HG02759 (cell line): ENCODE measurements around the gene HIF1A.
"Not testable (repeated sequence)": the region's sequence is repeated elsewhere in the genome, so short reads cannot be mapped to it uniquely, and the experiment has no call there.

Experiments
- ATAC-seq: cut with Tn5 transposase; IDR thresholded peaks from one replicate; pipeline ENCODE4 v1.9.1; 2021; ENCODE audit warnings: mild to moderate bottlenecking, moderate library complexity; ENCODE audit not compliant: unreplicated experiment

Gene HIF1A

DNA sequence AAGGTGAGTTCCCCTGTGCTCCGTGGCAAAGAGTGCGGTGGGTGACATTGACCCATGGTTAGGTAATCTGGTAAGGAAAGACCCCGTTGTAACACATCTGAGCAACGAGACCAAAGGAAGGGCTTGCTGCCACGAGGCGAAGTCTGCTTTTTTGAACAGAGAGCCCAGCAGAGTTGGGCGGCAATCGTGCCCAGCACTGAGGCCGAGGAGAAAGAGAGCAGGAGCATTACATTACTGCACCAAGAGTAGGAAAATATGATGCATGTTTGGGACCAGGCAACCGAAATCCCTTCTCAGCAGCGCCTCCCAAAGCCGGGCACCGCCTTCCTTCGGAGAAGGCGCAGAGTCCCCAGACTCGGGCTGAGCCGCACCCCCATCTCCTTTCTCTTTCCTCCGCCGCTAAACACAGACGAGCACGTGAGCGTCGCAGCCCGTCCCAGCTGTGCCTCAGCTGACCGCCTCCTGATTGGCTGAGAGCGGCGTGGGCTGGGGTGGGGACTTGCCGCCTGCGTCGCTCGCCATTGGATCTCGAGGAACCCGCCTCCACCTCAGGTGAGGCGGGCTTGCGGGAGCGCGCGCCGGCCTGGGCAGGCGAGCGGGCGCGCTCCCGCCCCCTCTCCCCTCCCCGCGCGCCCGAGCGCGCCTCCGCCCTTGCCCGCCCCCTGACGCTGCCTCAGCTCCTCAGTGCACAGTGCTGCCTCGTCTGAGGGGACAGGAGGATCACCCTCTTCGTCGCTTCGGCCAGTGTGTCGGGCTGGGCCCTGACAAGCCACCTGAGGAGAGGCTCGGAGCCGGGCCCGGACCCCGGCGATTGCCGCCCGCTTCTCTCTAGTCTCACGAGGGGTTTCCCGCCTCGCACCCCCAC is at the start of gene HIF1A:
TSS of gene HIF1A (plus strand) at position 684 of the 865 bp plus-strand sequence. CDS start 292 bp downstream, outside the sequence.
- peak; percentile 94 for ATAC-seq

DNA sequence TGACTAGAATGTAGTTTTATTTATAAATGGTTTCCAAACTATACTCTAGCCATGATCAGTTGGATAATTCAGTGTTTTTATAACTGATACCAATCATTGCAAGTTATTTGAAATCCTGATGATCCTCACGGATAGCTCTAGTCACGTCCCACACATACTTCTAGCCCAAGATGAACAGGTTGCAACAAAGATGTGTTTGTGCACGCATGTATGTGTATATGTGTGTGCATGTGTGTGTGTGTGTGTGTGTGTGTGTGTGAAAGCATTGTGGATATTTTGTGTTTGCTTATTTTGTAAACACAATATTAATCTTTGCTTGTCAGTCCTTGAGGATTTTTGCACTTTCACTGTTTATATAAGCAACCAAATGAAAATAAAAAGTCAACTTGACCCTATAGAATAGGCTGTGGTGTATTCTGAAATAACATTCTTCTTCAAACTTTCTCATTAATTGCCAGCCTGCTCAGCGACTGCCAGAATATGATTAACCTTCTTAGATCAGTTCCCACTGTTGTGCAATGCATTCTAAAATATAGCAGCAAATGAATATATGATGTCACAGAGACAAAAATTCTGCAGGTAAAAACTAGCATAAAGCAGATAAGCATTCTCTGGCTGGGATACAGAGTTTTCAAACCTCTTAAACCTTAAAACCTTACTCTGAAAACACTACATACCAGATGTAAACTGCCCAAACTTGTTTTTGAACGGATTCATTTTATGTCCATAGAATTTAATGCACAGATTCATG is 48.8 kb upstream of the HIF1A start:
- no peak for ATAC-seq

DNA sequence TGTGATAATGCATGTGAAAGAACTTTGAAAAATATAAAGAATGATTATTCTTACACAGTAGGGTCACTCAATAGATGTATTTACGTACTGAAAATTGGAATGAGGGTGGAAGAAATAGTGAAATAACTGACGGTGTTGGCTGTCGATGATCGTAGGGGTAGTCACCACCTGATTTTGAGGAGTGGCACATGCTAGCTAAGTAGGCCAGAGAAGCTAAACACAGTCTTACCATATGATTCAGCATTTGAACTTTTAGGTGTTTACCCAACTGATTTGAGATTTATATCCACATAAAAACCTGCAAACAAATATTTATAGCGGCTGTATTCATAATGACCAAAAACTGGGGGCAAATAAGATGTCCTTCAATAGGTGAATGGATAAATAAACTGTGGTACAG is 47.6 kb upstream of the HIF1A start:
- no peak for ATAC-seq

GRCh38 chr14:61648377-61648776 is 46.9 kb upstream of the HIF1A start:
- no peak for ATAC-seq

GRCh38 chr14:61649283-61649682 is 46.0 kb upstream of the HIF1A start:
- ATAC-seq, result no peak

DNA sequence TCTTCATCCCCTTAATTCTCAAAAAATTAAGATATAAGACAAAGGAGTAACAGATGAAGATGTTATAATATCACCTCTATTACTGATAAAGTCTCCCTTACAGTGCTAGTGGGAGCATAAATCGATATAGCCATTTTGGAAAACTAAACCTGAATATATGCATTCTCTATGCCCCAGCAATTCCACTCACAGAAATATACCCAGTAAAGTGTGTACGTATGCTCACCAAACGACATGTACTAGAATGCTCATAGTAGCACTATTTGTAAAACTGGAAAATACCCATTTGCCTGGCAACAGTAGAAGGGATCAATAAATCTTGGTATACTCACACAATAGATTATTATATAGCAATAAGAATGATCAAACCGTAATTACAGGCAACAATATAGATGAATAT is 44.0 kb upstream of the HIF1A start:
- no peak for ATAC-seq

DNA sequence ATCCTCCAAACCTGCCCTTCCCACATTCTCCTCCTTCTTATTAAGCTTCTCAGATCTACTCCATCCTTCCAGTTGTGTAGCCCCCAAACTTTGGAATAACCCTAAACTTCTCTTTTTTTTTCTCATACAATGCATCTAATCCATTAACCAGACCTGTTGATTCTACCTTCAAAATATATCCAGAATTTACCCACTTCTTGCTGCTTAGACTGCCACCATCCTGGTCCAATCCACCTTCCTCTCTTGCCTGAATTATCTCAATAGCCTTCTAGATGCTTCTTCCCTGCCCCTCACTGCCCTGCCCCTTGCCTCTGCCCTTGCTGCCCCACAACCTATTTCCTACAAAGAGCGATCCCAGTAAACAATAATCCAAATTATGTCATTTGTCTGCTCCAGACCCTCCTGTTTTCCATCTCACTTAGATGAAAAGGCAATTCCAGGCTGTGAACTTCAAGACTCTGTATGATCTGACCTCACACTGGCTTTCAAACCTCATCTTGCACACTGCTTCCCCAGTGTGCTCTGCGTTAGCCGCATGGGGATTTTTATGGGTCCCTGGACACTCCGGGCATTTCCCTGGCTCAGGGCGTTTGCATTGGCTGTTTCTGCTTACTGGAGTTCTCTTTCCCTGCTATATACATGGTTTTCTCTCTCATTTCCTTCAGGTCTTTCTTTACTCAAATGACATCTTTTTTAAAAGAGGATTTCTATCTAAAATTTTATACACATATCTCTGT is 42.6 kb upstream of the HIF1A start:
- ATAC-seq, result no peak

- ATAC-seq, result no peak
These were observed 41.8 kb upstream of the HIF1A start for GRCh38 chr14:61653507-61653906.

GRCh38 chr14:61654026-61654425 is 41.3 kb upstream of the HIF1A start:
- ATAC-seq, result no peak

DNA sequence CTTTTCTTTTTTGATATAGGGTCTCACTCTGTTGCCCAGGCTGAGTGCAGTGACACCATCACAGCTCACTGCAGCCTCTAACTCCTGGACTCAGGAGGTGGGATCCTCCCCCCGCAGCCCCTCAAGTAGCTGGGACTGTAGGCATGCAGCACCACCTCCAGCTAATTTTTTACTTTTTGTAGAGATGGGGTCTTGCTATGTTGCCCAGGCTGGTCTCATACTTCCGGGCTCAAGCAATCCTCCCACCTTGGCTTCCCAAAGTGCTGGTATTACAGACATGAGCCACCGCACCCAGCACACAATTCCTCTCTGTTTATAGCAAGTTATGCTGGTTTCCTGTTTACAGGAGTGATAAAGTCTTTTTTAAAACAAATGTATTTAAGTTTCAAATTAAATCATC is 39.5 kb upstream of the HIF1A start:
- ATAC-seq, result no peak

DNA sequence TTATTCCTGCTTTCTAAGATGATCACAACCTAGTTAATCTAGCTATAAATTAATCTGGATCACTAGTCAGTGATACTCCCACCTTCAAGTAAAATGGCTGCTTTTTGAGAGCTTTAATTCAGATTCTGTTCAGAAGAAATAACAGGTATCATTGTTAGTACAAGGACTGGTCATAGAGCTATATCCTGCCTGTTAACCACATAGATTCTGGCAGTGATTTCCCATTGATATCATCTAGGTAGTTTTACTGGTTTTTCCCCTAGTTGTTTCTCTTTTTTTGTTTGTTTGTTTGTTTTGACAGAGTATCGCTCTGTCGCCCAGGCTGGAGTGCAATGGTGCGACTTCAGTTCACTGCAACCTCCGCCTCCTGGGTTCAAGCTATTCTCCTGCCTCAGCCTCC is 39.0 kb upstream of the HIF1A start:
- ATAC-seq, result no peak

DNA sequence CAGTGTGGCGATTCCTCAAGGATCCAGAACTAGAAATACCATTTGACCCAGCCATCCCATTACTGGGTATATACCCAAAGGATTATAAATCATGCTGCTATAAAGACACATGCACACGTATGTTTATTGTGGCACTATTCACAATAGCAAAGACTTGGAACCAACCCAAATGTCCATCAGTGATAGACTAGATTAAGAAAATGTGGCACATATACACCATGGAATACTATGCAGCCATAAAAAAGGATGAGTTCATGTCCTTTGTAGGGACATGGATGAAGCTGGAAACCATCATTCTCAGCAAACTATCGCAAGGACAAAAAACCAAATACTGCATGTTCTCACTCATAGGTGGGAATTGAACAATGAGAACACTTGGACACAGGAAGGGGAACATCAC is 37.2 kb upstream of the HIF1A start:
- ATAC-seq, result not testable (repeated sequence)

DNA sequence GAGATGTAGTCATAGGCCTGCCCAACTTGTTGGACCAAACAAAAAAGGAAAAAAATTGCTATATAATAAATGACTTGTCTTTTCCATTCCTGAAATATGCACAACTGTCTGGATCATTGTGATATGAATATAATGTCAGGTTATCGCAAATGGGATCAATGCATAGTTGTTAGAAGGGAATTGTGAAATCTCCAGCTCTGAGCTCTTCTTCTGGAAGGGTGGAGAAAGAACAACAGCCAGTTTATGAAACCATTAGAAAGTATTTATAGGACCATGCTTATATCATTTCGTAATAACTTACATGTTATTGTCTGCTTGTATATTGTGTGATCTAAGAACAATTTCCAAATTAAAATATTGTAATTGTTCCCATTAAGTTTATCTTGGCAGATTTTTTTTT is 35.7 kb upstream of the HIF1A start:
- ATAC-seq, result no peak

- peak; percentile 26 for ATAC-seq
These were observed 33.6 kb upstream of the HIF1A start for GRCh38 chr14:61661471-61662400.

DNA sequence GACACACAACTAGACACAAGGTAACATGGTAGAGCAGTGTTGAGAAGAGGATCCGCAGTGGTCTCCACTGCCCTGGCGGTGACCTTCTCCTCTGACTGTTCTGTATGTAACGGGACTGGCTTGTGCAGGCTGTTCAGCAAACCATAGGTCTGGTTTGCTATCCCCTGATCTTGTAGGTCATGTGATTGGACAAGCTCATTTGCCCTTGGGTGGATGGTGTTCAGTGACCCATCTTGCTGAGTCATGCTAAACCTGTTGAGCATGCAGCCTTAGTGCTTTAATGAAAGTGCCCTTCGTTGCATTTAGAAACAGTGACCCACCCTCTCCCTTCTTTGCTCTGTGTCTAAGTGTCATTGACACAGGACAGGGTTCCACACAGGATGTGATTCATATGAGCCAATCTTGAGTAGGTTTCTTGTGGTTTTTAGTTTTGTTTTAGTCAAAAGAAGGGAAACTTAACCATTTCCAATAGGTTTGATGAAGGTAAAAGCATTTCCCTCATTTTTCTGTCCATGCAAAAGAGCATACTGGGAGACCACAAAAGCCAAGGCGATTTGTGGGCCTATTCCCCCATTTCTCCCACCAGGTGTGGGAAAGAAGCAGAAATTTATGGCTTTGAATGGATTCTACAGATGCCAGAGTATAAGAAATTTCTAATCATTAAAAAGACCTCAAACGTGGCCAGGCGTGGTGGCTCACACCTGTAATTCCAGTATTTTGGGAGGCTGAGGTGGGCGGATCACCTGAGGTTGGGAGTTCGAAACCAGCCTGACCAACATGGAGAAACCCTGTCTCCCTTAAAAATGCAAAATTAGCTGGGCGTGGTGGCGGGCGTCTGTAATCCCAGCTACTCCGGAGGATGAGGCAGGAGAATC is 32.6 kb upstream of the HIF1A start:
- ATAC-seq, result peak; percentile 88

DNA sequence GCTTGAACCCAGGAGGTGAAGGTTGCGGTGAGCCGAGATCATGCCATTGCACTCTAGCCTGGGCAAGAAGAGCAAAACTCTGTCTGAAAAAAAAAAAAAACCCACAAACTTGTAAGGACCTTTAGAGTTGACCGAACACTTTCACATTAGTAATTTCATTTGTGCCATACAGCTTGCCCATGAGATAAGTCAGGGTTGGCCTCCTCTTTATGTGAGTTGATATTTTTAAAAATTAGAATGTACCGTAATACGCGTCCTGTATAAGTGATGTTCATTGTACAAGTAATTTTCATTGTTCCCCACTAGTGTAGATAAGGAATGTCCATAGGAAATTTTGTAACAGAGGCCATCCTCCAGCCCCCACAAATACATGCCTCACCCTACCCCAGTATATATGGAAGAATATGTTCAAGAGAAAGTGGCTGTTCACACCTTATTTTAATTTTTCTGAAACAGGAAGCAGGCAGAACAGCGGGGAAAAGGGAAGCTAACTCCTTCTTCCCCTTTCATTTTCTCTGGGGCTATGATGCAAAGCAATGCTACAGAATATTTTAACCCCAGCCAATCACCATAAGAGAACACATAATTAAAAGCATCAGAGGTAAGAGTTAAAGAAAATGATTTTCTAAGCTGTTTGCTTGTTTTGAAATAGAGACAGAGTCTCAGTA is 31.9 kb upstream of the HIF1A start:
- no peak for ATAC-seq

DNA sequence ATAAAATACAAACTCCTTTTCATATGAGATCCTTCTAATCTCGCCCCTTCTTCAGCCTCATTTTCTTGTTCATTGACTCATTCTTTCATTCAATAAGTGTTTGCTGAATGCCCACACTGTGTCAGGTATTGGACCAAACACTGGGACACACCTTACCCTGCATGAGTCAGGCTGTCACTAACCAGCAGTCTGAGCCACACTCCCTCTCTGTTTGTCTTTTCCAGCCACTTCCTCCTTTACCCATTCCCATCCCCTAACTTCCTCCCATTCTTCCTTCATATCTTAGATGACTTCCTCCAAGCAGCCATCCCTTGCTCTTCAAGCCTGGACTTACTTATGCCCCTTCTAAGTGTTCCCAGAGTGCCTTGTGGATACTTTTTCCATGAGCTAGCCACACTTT is 27.0 kb upstream of the HIF1A start:
- no peak for ATAC-seq

DNA sequence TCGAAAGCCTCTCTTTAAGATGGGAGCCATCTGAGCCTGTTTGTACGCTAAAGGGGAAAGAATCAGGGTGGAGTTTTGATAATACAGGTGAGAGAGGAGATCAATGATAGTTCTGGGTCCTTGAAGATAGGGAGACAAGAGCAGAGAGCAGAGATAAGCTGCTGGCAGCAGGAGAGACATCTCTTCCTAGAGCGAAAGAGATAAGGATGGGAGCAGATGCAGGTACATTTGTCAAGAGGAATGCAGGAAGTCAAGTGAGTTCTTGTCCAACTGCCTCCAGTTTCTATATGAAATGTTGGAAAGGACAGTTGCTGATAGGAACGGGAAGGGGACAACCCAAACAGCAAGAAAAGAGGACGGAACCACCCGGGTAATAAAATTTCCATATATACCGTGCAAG is 24.7 kb upstream of the HIF1A start:
- ATAC-seq, result no peak

- ATAC-seq, result peak; percentile 87
These were observed 24.2 kb upstream of the HIF1A start for GRCh38 chr14:61671082-61671481.
